ENCODE measurements around the gene HPCA. TPM values are rescaled to one million over a fixed set of nuclear protein-coding genes. Genes with fewer than 3 reads are reported as not detected.

HPCA gene
- polyA plus RNA-seq, 1 donor (not counting 4 experiments of a cell fraction or from before 2014, with no cell fraction given), result not detected

GRCh38 chr1:32873484-32873883 lies 12.8 kb upstream of the HPCA start:
- Histone ChIP-seq H3K9ac (ENCODE audit: control insufficient read depth, extremely low read depth, insufficient read depth, low read length) (no peak overlapping the region), H3K9me3 (ENCODE audit: control insufficient read depth, low read depth, low read length) (no peaks in the 10 kb centered on the region), H3K27me3 (ENCODE audit: control insufficient read depth, extremely low read depth, insufficient read depth, low read length) (peaks cover 24% of the 10 kb centered on the region), H3K9me1 (ENCODE audit: control insufficient read depth, extremely low read depth, insufficient read depth, low read length) (no peaks in the 10 kb centered on the region), H3K4me1 (ENCODE audit: control insufficient read depth, extremely low read depth, insufficient read depth, low read length) (no peaks in the 10 kb centered on the region), H3K4me3 (ENCODE audit: control insufficient read depth in 2 of 3, extremely low read depth in 1 of 3, insufficient read depth in 2 of 3, low read depth in 1 of 3, low read length in 3 of 3) (no peak overlapping the region), H3K4me2 (ENCODE audit: control insufficient read depth, extremely low read depth, insufficient read depth, low read depth, low read length) (no peak overlapping the region), H3K79me2 (ENCODE audit: control insufficient read depth, insufficient read depth, low read length) (no peaks in the 10 kb centered on the region), H4K20me1 (ENCODE audit: control insufficient read depth, extremely low read depth, insufficient read depth, low read length) (no peaks in the 10 kb centered on the region), H2AFZ (ENCODE audit: control insufficient read depth, low read length) (no peak overlapping the region), H3K27ac (ENCODE audit: control insufficient read depth, insufficient read depth, low read length) (no peak overlapping the region), H3K36me3 (ENCODE audit: control insufficient read depth in 2 of 2, extremely low read depth in 1 of 2, insufficient read depth in 2 of 2, low read length in 2 of 2) (no peaks in the 10 kb centered on the region)
- dilution Hi-C loops (cut with MboI; ENCODE audit: extremely low pct_ligation_motif_present, low sequenced_read_pairs), result no loop called here
- no peak for FAIRE-seq
- no peak for DNase-seq (ENCODE audit: low read depth, low spot score)
- TF ChIP-seq, protein P1, sequence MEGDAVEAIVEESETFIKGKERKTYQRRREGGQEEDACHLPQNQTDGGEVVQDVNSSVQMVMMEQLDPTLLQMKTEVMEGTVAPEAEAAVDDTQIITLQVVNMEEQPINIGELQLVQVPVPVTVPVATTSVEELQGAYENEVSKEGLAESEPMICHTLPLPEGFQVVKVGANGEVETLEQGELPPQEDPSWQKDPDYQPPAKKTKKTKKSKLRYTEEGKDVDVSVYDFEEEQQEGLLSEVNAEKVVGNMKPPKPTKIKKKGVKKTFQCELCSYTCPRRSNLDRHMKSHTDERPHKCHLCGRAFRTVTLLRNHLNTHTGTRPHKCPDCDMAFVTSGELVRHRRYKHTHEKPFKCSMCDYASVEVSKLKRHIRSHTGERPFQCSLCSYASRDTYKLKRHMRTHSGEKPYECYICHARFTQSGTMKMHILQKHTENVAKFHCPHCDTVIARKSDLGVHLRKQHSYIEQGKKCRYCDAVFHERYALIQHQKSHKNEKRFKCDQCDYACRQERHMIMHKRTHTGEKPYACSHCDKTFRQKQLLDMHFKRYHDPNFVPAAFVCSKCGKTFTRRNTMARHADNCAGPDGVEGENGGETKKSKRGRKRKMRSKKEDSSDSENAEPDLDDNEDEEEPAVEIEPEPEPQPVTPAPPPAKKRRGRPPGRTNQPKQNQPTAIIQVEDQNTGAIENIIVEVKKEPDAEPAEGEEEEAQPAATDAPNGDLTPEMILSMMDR (optimal IDR thresholded peaks at IDR 0.05 in 1 of 3, IDR thresholded peaks at IDR 0.05 in 1 of 3, conservative IDR thresholded peaks at IDR 0.05 in 1 of 3; ENCODE audit: extremely low read depth in 1 of 3, insufficient read depth in 2 of 3, low read length in 3 of 3), result no peak
- no peak for TF ChIP-seq EZH2 (IDR thresholded peaks at IDR 0.05; ENCODE audit: low read length)

- Histone ChIP-seq H3K9me1 (ENCODE audit: control insufficient read depth, extremely low read depth, insufficient read depth, low read length) (no peaks in the 10 kb centered on the region), H3K4me2 (ENCODE audit: control insufficient read depth, extremely low read depth, insufficient read depth, low read depth, low read length) (no peak overlapping the region), H3K36me3 (ENCODE audit: control insufficient read depth in 2 of 2, extremely low read depth in 1 of 2, insufficient read depth in 2 of 2, low read length in 2 of 2) (no peaks in the 10 kb centered on the region), H3K9me3 (ENCODE audit: control insufficient read depth, low read depth, low read length) (no peaks in the 10 kb centered on the region), H3K27ac (ENCODE audit: control insufficient read depth, insufficient read depth, low read length) (no peak overlapping the region), H3K4me1 (ENCODE audit: control insufficient read depth, extremely low read depth, insufficient read depth, low read length) (no peaks in the 10 kb centered on the region), H3K4me3 (ENCODE audit: control insufficient read depth in 2 of 3, extremely low read depth in 1 of 3, insufficient read depth in 2 of 3, low read depth in 1 of 3, low read length in 3 of 3) (no peak overlapping the region), H4K20me1 (ENCODE audit: control insufficient read depth, extremely low read depth, insufficient read depth, low read length) (no peaks in the 10 kb centered on the region), H3K9ac (ENCODE audit: control insufficient read depth, extremely low read depth, insufficient read depth, low read length) (no peak overlapping the region), H2AFZ (ENCODE audit: control insufficient read depth, low read length) (no peak overlapping the region), H3K79me2 (ENCODE audit: control insufficient read depth, insufficient read depth, low read length) (no peaks in the 10 kb centered on the region), H3K27me3 (ENCODE audit: control insufficient read depth, extremely low read depth, insufficient read depth, low read length) (peaks cover 19% of the 10 kb centered on the region)
- FAIRE-seq (no peak), DNase-seq (ENCODE audit: low read depth, low spot score) (no peak)
- dilution Hi-C loops (cut with MboI; ENCODE audit: extremely low pct_ligation_motif_present, low sequenced_read_pairs), result no loop called here
- TF ChIP-seq EZH2 (IDR thresholded peaks at IDR 0.05; ENCODE audit: low read length), result no peak
- TF ChIP-seq, protein P1 (optimal IDR thresholded peaks at IDR 0.05 in 1 of 3, IDR thresholded peaks at IDR 0.05 in 1 of 3, conservative IDR thresholded peaks at IDR 0.05 in 1 of 3; ENCODE audit: extremely low read depth in 1 of 3, insufficient read depth in 2 of 3, low read length in 3 of 3), result no peak
Measured at GRCh38 chr1:32874860-32875752, 11.2 kb upstream of the HPCA start.
